ENCODE data around the gene DGKD.

The DGKD gene

DNA sequence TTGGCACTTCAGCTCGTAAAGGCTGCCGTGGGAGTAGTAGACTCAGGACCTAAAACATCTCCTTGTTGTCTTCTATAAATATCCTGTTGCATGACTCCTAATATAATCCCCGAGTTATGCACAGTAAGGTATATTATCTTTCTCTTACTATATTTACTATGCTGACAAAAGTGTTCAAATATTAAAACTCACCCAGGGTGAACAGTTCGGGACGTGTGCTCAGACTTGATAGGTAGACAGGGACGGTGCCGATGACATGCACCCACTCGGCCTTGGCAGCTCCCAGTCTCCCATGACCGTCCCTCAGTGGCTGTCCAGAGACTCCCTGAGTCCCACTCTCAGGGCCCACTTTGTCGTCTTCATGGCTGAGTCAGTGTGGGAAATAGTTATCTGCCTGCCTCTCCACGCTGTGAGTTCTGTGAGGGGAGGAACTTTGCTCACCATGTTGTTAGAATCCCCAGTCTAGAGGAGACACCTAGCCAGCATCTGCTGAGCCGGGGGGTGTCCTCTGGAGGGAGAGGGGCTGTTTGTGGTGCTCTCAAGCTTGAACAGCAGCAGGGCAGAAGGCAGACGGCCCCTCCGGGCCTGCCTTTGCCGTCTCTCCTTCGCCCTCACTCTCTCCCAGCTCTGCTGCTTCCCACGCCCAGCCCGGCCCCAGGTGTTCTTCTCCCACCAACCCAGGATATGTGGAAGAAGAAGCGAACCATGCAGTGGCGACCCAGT is 75.0 kb downstream of the DGKD start:
- Histone ChIP-seq H3K4me3 (ENCODE audit: low read length) (no peak overlapping the region), H4K20me1 (ENCODE audit: insufficient read depth, low read length) (no peaks in the 10 kb centered on the region), H3K79me2 (ENCODE audit: low read length) (no peaks in the 10 kb centered on the region), H3K27me3 (ENCODE audit: low read depth, low read length) (no peaks in the 10 kb centered on the region), H3K9ac (ENCODE audit: low read length) (no peak overlapping the region), H3K4me1 (ENCODE audit: low read length) (no peaks in the 10 kb centered on the region), H3K36me3 (replicated peaks; ENCODE audit: low read depth, low read length) (no peaks in the 10 kb centered on the region), H2AFZ (ENCODE audit: low read depth, low read length) (no peak overlapping the region), H3K4me2 (ENCODE audit: low read length) (no peak overlapping the region), H3K27ac (ENCODE audit: low read length) (no peak overlapping the region), H3K9me3 (ENCODE audit: insufficient read depth, low read length) (no peaks in the 10 kb centered on the region)
- TF ChIP-seq CTCF (IDR thresholded peaks at IDR 0.05; ENCODE audit: low read depth, low read length) (no peak), EZH2phosphoT487 (IDR thresholded peaks at IDR 0.05; ENCODE audit: low read depth) (no peak)

DNA sequence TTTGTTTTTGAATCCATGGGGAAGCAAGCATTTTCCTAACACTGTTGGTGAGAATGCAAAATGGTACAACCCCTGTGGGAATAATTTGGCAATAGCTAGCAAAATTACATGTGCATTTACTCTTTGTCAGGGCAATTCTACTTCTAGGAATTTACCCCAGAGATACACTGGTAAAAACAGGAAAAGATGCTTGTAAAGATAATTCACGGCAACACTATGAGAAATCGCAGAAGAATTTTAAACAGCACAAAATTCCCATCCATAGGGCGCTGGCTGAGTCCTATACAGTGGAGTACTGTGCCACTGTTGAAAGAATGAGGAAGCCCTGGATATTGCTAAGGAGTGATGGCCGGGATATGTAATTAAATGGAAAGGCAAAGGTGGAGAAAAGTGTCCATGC is 75.8 kb downstream of the DGKD start:
- no peaks in the 10 kb centered on the region for H3K36me3 ChIP-seq (replicated peaks; ENCODE audit: low read depth, low read length)
- H3K9me3 ChIP-seq (ENCODE audit: insufficient read depth, low read length), result no peaks in the 10 kb centered on the region
- no peaks in the 10 kb centered on the region for H4K20me1 ChIP-seq (ENCODE audit: insufficient read depth, low read length)
- no peaks in the 10 kb centered on the region for H3K79me2 ChIP-seq (ENCODE audit: low read length)
- H3K4me1 ChIP-seq (ENCODE audit: low read length), result peaks cover 5% of the 10 kb centered on the region
- TF ChIP-seq EZH2phosphoT487 (IDR thresholded peaks at IDR 0.05; ENCODE audit: low read depth), result no peak
- TF ChIP-seq CTCF (IDR thresholded peaks at IDR 0.05; ENCODE audit: low read depth, low read length), result no peak
- no peak overlapping the region for H3K4me2 ChIP-seq (ENCODE audit: low read length)
- H3K27me3 ChIP-seq (ENCODE audit: low read depth, low read length), result no peaks in the 10 kb centered on the region
- no peak overlapping the region for H2AFZ ChIP-seq (ENCODE audit: low read depth, low read length)
- H3K9ac ChIP-seq (ENCODE audit: low read length), result no peak overlapping the region
- no peak overlapping the region for H3K27ac ChIP-seq (ENCODE audit: low read length)
- no peak overlapping the region for H3K4me3 ChIP-seq (ENCODE audit: low read length)

GRCh38 chr2:233430651-233431050 is 76.4 kb downstream of the DGKD start:
- Histone ChIP-seq H3K4me3 (ENCODE audit: low read length) (no peak overlapping the region), H4K20me1 (ENCODE audit: insufficient read depth, low read length) (no peaks in the 10 kb centered on the region), H3K79me2 (ENCODE audit: low read length) (no peaks in the 10 kb centered on the region), H3K27ac (ENCODE audit: low read length) (no peak overlapping the region), H3K9ac (ENCODE audit: low read length) (no peak overlapping the region), H2AFZ (ENCODE audit: low read depth, low read length) (no peak overlapping the region), H3K36me3 (replicated peaks; ENCODE audit: low read depth, low read length) (no peaks in the 10 kb centered on the region), H3K9me3 (ENCODE audit: insufficient read depth, low read length) (no peaks in the 10 kb centered on the region), H3K27me3 (ENCODE audit: low read depth, low read length) (no peaks in the 10 kb centered on the region), H3K4me1 (ENCODE audit: low read length) (peaks cover 9% of the 10 kb centered on the region), H3K4me2 (ENCODE audit: low read length) (no peak overlapping the region)
- no peak for TF ChIP-seq EZH2phosphoT487 (IDR thresholded peaks at IDR 0.05; ENCODE audit: low read depth)
- TF ChIP-seq CTCF (IDR thresholded peaks at IDR 0.05; ENCODE audit: low read depth, low read length), result no peak

- H2AFZ ChIP-seq (ENCODE audit: low read depth, low read length), result no peak overlapping the region
- no peak overlapping the region for H3K4me2 ChIP-seq (ENCODE audit: low read length)
- no peaks in the 10 kb centered on the region for H4K20me1 ChIP-seq (ENCODE audit: insufficient read depth, low read length)
- H3K9ac ChIP-seq (ENCODE audit: low read length), result no peak overlapping the region
- H3K36me3 ChIP-seq (replicated peaks; ENCODE audit: low read depth, low read length), result no peaks in the 10 kb centered on the region
- H3K27ac ChIP-seq (ENCODE audit: low read length), result no peak overlapping the region
- peaks cover 9% of the 10 kb centered on the region for H3K4me1 ChIP-seq (ENCODE audit: low read length)
- H3K9me3 ChIP-seq (ENCODE audit: insufficient read depth, low read length), result no peaks in the 10 kb centered on the region
- no peaks in the 10 kb centered on the region for H3K79me2 ChIP-seq (ENCODE audit: low read length)
- TF ChIP-seq CTCF (IDR thresholded peaks at IDR 0.05; ENCODE audit: low read depth, low read length) (no peak), EZH2phosphoT487 (IDR thresholded peaks at IDR 0.05; ENCODE audit: low read depth) (no peak)
- no peaks in the 10 kb centered on the region for H3K27me3 ChIP-seq (ENCODE audit: low read depth, low read length)
- H3K4me3 ChIP-seq (ENCODE audit: low read length), result no peak overlapping the region
These were observed 78.7 kb downstream of the DGKD start for GRCh38 chr2:233433029-233433428.

Data from OCI-LY3 (cell line).